NT2/D1 (cell line): ENCODE results near the gene EXD2.
"Not testable (repeated sequence)": the region's sequence is repeated elsewhere in the genome, so short reads cannot be mapped to it uniquely, and the experiment has no call there.

ENCODE experiments used
- DNase-seq: peaks from one replicate; pipeline ENCODE4 v3.0.0-alpha.2; 2011; ENCODE audit warnings: low read depth, low spot score
- H3K27me3 ChIP-seq: 2 replicates; pipeline ENCODE4 v1.6.0; 2011; ENCODE audit warnings: mild to moderate bottlenecking; ENCODE audit not compliant: insufficient read length, insufficient read depth
- H3K36me3 ChIP-seq: 2 replicates; pipeline ENCODE4 v1.6.1; 2011; ENCODE audit warnings: mild to moderate bottlenecking, low read length, mixed read lengths; ENCODE audit not compliant: insufficient read depth, insufficient read length
- H3K4me1 ChIP-seq: 2 replicates; pipeline ENCODE4 v1.5.1; 2011; ENCODE audit not compliant: insufficient read depth, insufficient read length
- H3K4me3 ChIP-seq: 2 replicates; pipeline ENCODE4 v1.5.1; 2011; ENCODE audit warnings: low read depth; ENCODE audit not compliant: insufficient read length
- H3K9ac ChIP-seq: 2 replicates; pipeline ENCODE4 v1.6.0; 2011; ENCODE audit warnings: low read depth; ENCODE audit not compliant: insufficient read length
- H3K9me3 ChIP-seq: 2 replicates; pipeline ENCODE4 v1.5.1; 2011; ENCODE audit warnings: mild to moderate bottlenecking, low read length; ENCODE audit not compliant: insufficient read depth
- SUZ12 ChIP-seq: IDR thresholded peaks from 2 replicates; pipeline ENCODE4 v1.6.1; 2011; ENCODE audit not compliant: insufficient read length, insufficient read depth; ENCODE audit errors: extremely low read depth
- YY1 ChIP-seq: IDR thresholded peaks from 2 replicates; pipeline ENCODE4 v1.6.1; 2011; ENCODE audit not compliant: insufficient read length, insufficient read depth
- ZNF274 ChIP-seq: IDR thresholded peaks from 2 replicates; pipeline ENCODE4 v1.6.1; 2011; ENCODE audit warnings: mild to moderate bottlenecking, low read depth, low read length

EXD2 gene

GRCh38 chr14:69289811-69290520 is 98.7 kb downstream of the EXD2 start:
- no peak for DNase-seq
- H3K4me1 ChIP-seq, result no peaks in the 10 kb centered on the region
- no peak overlapping the region for H3K4me3 ChIP-seq
- H3K9me3 ChIP-seq, result no peaks in the 10 kb centered on the region
- no peak overlapping the region for H3K9ac ChIP-seq
- H3K27me3 ChIP-seq, result no peaks in the 10 kb centered on the region
- TF ChIP-seq ZNF274 (no peak), YY1 (no peak), SUZ12 (no peak)
- no peaks in the 10 kb centered on the region for H3K36me3 ChIP-seq

GRCh38 chr14:69290881-69291280 is 99.6 kb downstream of the EXD2 start:
- not testable (repeated sequence) for H3K9me3 ChIP-seq, H3K4me1 ChIP-seq, H3K36me3 ChIP-seq, H3K27me3 ChIP-seq, H3K4me3 ChIP-seq, DNase-seq, H3K9ac ChIP-seq

- TF ChIP-seq SUZ12 (no peak), YY1 (no peak), ZNF274 (no peak)
These were observed 100.1 kb downstream of the EXD2 start for GRCh38 chr14:69291396-69291795.

GRCh38 chr14:69291891-69292561 is 100.7 kb downstream of the EXD2 start:
- no peaks in the 10 kb centered on the region for H3K27me3 ChIP-seq
- DNase-seq, result no peak
- H3K9me3 ChIP-seq, result no peaks in the 10 kb centered on the region
- H3K4me3 ChIP-seq, result no peak overlapping the region
- H3K9ac ChIP-seq, result no peak overlapping the region
- TF ChIP-seq ZNF274, result no peak
- TF ChIP-seq YY1, result no peak
- H3K36me3 ChIP-seq, result no peaks in the 10 kb centered on the region
- H3K4me1 ChIP-seq, result no peaks in the 10 kb centered on the region

More at GRCh38 chr14:69291396-69291795, 100.1 kb downstream of the EXD2 start:
- Histone ChIP-seq H3K9me3 (no peaks in the 10 kb centered on the region), H3K36me3 (no peaks in the 10 kb centered on the region), H3K4me3 (no peak overlapping the region), H3K27me3 (no peaks in the 10 kb centered on the region), H3K4me1 (no peaks in the 10 kb centered on the region), H3K9ac (no peak overlapping the region)
- no peak for DNase-seq
